Measurements from ENCODE around the gene TMEM269.
"Not testable (repeated sequence)": the region's sequence is repeated elsewhere in the genome, so short reads cannot be mapped to it uniquely, and the experiment has no call there.

Gene TMEM269

GRCh38 chr1:42748021-42748420, 36.8 kb upstream of the TMEM269 start:
- DNase-seq (ENCODE audit: low read depth) = no peak

DNA sequence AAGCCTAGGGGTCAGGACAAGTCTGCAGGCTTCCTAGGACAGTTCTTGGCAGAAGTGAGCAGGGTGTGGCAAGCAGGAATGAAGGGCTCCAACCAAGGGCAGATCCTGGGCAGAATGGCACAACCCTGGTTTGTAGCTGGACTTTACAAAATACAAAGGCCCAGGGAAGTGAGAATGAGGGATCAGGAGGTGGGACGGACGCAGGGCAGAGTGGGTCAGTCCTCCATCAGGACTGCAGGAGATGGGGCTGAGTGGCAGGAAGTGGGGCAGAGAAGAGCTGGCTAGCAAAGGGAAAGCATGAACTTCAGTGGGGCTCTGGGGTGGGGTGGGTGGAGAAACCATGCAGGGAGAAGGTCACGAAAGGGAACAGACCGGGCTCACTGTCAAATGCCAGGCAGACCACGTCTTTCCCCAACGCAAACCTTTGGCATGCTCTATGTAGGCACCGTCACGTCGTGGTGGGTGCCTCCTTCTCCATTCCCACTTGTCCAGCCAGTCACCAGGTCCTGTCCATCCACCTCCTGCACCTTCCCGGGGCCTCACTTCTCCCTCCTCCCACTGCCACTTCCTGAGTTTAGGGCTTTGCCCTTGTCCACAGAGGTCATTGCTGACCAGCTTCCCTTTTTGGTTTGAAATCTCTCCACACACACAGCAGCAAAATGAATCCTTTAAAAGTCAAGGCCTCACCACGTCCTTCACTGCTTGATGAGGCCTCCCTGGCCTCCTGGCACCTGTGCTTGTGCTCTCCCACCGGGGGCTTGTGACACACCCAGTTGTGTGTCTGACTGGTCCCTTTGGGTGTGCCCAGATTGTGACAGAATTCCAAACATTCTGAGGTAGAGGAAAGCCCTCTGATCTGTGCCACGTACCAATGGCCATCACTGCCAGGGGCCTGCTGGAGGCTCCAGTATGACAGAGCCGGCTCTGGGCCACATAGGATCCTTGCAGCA, 36.1 kb upstream of the TMEM269 start:
- no peak for DNase-seq (ENCODE audit: low read depth)

DNA sequence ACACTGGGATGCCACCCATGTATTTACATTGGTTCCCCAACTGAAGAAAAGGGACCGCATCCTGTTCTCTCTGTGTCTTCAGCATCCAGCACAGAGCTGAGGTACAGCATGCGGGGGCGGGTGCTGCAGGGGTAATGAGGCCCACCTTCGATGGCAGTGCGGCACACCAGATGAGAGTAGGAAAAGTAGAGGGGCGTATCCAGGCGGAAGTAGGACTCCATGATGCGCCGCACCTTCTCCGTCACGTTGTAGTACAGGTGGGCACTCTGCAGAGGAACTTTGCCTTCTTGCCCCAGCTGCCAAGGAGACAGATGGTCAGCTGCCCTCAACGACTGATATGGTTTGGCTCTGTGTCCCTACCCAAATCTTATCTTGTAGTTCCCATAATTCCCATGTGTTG, 34.8 kb upstream of the TMEM269 start:
- no peak for DNase-seq (ENCODE audit: low read depth)

- DNase-seq (ENCODE audit: low read depth) = not testable (repeated sequence)
Observed at GRCh38 chr1:42751511-42752070, 33.2 kb upstream of the TMEM269 start.

DNA sequence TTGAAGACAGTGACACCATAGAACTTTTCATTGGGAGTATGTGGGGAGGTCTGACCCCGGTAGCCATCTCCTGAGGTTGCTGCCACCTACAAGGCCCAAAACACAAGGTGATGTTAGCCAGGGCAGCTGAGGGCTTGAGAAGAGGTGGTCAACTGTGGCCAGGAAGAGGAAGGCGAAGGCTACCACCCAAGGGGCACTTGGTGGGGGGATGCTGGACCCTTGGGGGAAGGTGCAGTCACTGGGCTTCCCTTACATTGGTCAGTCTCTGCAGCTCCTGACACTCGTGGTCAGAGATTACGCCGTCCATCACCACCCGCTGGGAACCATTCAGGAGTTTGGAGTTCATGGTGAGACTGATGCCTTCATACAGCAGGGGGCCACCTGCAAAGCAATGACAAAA, 32.5 kb upstream of the TMEM269 start:
- DNase-seq (ENCODE audit: low read depth) = no peak

- no peak for DNase-seq (ENCODE audit: low read depth)
Observed at GRCh38 chr1:42753070-42753469, 31.7 kb upstream of the TMEM269 start.

DNA sequence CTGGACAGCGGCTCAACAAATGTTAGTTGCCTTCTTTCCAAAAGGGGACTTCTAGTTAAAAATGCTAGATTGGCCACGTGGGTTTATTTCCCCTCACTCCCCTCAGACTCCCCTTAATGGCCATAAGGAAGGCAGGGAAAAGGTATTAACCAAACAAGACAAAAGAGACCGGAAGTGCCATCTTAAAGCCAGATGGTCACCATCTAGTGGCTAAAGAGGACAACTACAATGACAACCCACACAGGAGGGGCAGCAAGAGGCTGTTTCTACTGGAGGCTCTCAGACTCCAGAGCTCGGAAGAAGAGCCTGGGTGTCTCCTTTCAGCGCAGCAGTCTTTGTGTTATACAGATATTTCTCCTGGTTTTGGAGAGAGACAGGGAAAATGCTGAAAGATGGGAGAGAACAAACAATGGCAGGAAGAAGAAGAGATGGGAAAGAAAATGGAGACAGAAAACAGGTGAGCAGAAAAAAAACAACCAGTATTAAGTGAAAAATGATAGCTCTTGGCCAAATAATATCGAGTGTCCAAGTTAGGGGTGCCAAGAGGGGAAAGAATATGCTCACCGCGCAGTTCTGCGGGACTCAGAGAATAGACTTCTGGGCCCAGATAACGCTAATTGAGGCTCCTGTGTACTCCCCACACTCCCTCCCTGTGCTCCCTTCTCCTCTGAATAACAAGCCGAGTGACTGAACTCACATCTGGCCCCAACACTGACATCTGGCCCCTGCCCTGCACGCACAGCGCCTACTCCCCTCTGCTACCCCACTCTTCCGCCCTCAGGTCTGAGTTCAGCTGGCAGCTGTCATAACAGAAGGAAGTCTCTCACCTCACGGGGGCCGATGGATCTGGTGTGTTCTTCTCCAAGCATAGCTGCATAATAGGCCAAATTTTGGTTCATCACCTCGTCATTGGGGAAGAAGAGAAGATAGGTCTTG, 27.6 kb upstream of the TMEM269 start:
- DNase-seq (ENCODE audit: low read depth) = no peak

DNA sequence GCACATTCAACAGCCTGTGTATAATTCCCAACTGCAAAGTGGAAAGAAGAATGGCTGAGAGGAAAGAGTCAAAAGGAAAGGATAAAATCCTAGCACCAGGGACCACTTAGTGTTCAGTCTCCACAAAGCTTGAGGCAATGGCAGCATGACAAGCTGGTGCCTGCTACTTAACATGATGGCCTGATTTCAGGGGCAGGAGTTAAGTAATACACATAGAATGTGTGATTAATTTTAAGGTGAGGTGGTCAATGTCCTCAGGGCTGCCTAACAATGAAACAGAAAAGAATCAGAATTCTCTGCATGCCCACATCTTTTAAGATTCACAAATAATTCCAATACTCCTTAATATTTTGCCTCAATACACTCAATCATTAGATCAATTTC, 26.9 kb upstream of the TMEM269 start:
- DNase-seq (ENCODE audit: low read depth) = no peak

DNA sequence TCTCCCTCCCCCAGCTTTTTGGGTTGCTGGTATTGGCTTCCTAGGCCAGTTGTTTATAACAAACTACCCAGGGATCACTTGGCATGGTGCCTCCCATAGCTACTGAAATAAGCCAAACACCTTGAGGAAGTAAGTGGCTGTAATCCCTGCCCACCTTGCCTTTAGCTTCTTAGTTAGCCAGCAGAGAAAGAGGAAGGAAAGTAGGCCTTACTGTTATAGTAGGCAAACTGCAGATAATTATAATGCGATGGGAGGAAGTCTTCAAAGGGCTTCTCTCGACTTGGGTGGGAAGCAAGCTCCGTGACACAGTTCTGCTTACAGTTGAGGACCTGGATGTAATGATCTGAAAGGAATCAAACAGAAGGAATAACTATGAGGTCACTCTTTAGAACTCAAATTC, 26.1 kb upstream of the TMEM269 start:
- no peak for DNase-seq (ENCODE audit: low read depth)

GRCh38 chr1:42759114-42759513, 25.7 kb upstream of the TMEM269 start:
- no peak for DNase-seq (ENCODE audit: low read depth)

- no peak for DNase-seq (ENCODE audit: low read depth)
Observed at GRCh38 chr1:42761567-42761966, 23.2 kb upstream of the TMEM269 start.

DNA sequence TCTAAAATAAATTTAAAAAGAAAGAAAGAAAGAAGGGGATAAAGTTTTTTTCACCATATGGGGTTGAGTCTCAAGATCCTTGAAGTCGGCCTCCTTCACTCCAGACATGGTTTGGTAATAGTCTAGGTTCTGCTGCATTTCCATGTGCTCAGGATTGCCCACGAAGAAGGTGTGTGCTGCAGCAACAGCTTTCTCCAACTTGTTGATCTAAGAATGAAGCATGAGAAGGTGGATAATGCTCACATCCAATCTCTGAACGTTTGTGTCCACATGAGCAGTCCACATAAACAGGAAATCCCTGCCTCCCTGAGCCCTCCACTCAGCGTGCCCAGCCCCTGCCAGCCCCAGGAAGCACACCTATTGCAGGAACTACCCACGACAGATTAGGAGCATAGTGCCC, 22.5 kb upstream of the TMEM269 start:
- no peak for DNase-seq (ENCODE audit: low read depth)

DNA sequence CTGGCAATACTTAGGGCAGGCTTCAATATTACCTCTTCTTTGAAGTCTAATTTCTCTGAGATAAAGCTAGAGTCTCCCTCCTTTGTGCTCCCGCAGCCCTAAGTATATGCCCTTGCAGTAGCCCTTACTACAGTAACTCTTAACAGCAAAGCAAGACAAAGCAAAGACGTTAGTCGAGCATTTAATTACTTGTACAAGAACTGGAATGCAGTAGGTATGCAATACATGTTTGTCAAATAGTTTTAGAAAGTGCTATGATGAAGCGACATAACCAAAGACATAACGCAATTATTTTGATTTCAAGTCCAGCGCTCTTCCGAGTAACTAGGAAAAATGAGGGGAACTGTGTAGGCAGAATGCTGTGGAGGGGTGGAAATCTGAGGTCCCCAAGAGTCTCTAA, 19.5 kb upstream of the TMEM269 start:
- no peak for DNase-seq (ENCODE audit: low read depth)

GRCh38 chr1:42765832-42766740, 18.7 kb upstream of the TMEM269 start:
- no peak for DNase-seq (ENCODE audit: low read depth)

GRCh38 chr1:42766741-42767509, 17.9 kb upstream of the TMEM269 start, which contains the start of the genes C1orf50 and P3H1:
Gene C1orf50, plus strand, starts transcription at chr1:42767249. Its CDS starts 63 bp downstream, at chr1:42767312.
Gene P3H1, minus strand, starts transcription at chr1:42767028. Its CDS starts 57 bp downstream, at chr1:42766971.
- peak; percentile 98 for DNase-seq (ENCODE audit: low read depth)

DNA sequence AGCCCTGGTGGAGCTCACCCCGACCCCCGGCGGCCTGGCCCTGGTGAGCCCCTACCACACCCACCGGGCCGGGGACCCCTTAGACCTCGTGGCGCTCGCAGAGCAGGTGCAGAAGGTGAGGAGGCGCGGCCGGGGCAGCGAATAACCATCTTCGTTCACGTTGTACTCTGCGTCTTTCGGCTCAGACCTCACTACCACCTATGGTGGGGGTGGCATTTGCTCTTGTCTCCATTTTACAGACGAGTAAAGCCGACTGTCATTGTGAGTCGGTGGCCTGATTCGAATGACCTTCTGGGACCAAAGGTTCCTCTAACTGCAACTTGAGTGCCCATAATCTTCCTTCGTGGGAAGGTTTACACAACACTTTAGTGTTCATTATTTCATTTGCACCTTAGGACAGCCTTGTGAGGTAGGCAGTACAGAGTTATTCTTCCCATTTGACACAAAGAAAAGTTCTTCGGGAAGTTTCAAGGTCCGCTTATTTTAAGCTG, 17.2 kb upstream of the TMEM269 start:
- no peak for DNase-seq (ENCODE audit: low read depth)

GRCh38 chr1:42768172-42768571, 16.6 kb upstream of the TMEM269 start:
- DNase-seq (ENCODE audit: low read depth) = no peak

GRCh38 chr1:42769811-42770210, 15.0 kb upstream of the TMEM269 start:
- DNase-seq (ENCODE audit: low read depth) = no peak

DNA sequence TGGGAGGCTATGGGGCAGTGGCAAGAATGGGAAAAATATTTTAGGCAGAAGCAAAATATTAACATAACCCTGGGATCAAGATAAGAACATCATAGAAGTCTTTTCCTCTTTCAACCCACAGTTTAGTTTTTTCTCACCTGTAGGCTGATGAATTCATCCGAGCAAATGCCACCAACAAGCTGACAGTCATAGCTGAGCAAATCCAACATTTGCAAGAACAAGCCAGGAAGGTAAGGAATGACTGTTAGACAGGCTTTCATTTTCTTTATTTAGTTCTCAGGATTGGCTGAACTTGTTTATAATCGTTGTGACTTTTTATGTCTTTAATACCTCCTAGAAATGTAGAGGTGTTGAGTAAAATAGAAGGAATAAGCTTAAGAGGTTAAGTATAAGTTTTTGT, 11.4 kb upstream of the TMEM269 start:
- no peak for DNase-seq (ENCODE audit: low read depth)

DNA sequence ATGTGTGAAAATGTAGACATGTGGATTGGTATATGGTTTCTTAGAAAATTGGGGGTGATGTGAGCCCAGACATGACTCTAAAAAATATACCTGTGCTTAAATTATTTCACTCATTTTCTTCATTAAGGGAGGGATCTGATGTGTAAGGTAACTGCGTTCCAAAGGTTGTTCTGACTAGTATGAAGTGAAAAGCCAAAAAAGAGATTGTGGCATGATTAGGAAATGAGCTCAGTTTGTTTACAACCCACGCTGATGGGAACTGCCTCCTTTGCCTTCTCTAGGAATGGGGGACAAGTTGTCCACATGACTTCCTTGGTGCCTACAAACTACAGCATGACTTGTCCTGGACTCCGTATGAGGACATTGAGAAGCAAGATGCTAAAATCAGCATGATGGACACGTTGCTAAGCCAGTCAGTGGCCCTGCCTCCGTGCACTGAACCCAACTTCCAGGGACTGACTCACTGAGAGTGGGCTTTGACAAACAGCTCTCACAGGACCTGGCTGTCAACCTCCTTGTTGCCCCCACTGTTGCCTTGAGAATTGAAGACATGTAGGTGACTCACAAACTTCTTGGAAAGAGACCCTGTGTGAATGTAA, 9.8 kb upstream of the TMEM269 start:
- no peak for DNase-seq (ENCODE audit: low read depth)

All from GM04504 (cell line).